Hepatocyte (in vitro differentiated cells): ENCODE data around the gene SOX4. TPM values are rescaled to one million over a fixed set of nuclear protein-coding genes. Genes with fewer than 3 reads are reported as not detected.

ENCODE experiments used
- DNase-seq: peaks from one replicate; pipeline ENCODE4 v3.0.0-alpha.2; 2016; ENCODE audit warnings: low spot score
- H2AFZ ChIP-seq: fragments of 200-600 bp; sonication (generic); 2 replicates; pipeline ENCODE4 v1.6.0; 2016; ENCODE audit warnings: antibody characterized with exemption, mild to moderate bottlenecking
- H3K27ac ChIP-seq: fragments of 200-600 bp; sonication (generic); 2 replicates; pipeline ENCODE4 v1.5.1; 2016; ENCODE audit warnings: mild to moderate bottlenecking
- H3K27me3 ChIP-seq: fragments of 200-600 bp; sonication (generic); 2 replicates; pipeline ENCODE4 v1.6.1; 2016
- H3K36me3 ChIP-seq: fragments of 200-600 bp; sonication (generic); replicated peaks from 2 replicates; pipeline ENCODE4 v1.5.1; 2016; ENCODE audit warnings: low read depth; ENCODE audit not compliant: insufficient read depth
- H3K4me1 ChIP-seq: fragments of 200-600 bp; sonication (generic); 2 replicates; pipeline ENCODE4 v1.5.1; 2016; ENCODE audit warnings: mild to moderate bottlenecking, moderate library complexity; ENCODE audit not compliant: insufficient read depth
- H3K4me2 ChIP-seq: fragments of 200-600 bp; sonication (generic); 2 replicates; pipeline ENCODE4 v1.6.0; 2016
- H3K4me3 ChIP-seq: fragments of 200-600 bp; sonication (generic); 2 replicates; pipeline ENCODE4 v1.5.1; 2016; ENCODE audit warnings: mild to moderate bottlenecking
- H3K79me2 ChIP-seq: fragments of 200-600 bp; sonication (generic); 2 replicates; pipeline ENCODE4 v1.6.0; 2017; ENCODE audit warnings: mild to moderate bottlenecking
- H3K9me2 ChIP-seq: fragments of 200-600 bp; sonication (generic); replicated peaks from 2 replicates; pipeline ENCODE4 v1.6.0; 2017; ENCODE audit warnings: mild to moderate bottlenecking; ENCODE audit not compliant: insufficient read depth
- H3K9me3 ChIP-seq: fragments of 200-600 bp; sonication (generic); 2 replicates; pipeline ENCODE4 v1.5.1; 2016; ENCODE audit warnings: low read depth, mild to moderate bottlenecking
- H4K20me1 ChIP-seq: fragments of 200-600 bp; sonication (generic); 2 replicates; pipeline ENCODE4 v1.6.0; 2016; ENCODE audit warnings: mild to moderate bottlenecking; ENCODE audit not compliant: insufficient read depth, poor library complexity, severe bottlenecking
- CTCF ChIP-seq: fragments of 200-600 bp; sonication (generic); IDR thresholded peaks from 2 replicates; pipeline ENCODE4 v1.5.1; 2016; ENCODE audit warnings: antibody characterized with exemption, mild to moderate bottlenecking; ENCODE audit not compliant: poor library complexity
- EZH2 ChIP-seq: fragments of 200-600 bp; sonication (generic); IDR thresholded peaks from 2 replicates; pipeline ENCODE4 v1.6.1; 2016; ENCODE audit warnings: antibody characterized with exemption, mild to moderate bottlenecking, borderline replicate concordance
- EZH2phosphoT487 ChIP-seq: fragments of 200-600 bp; sonication (generic); IDR thresholded peaks from one replicate; pipeline ENCODE4 v1.6.1; 2018; ENCODE audit warnings: antibody characterized with exemption, mild to moderate bottlenecking, low read depth, moderate library complexity; ENCODE audit not compliant: unreplicated experiment, severe bottlenecking
- WGBS: methylation state at CpG from one replicate; pipeline ENCODE4 v1.1.6; 2016; ENCODE audit warnings: low lambda C conversion rate; ENCODE audit errors: missing lambda C conversion rate; 5-methylcytosine and 5-hydroxymethylcytosine counted together
- polyA plus RNA-seq: library from polyadenylated mRNA; unstranded; fragments of >200 nt; fragmentation: Nextera tagmentation; extraction: Ambion mirVana; gene quantifications from 2 replicates; pipeline ENCODE4 v1.2.1, GENCODE V29; 2016
- total RNA-seq: library from RNA; depleted of rRNA; stranded (reverse); fragments of >200 nt; gene quantifications from 2 replicates; pipeline ENCODE4 v1.2.3, GENCODE V29; 2014

Gene SOX4
- total and polyA plus RNA-seq, 2 experiments from 2014 or later: 62.2 to 92.5 TPM

DNA sequence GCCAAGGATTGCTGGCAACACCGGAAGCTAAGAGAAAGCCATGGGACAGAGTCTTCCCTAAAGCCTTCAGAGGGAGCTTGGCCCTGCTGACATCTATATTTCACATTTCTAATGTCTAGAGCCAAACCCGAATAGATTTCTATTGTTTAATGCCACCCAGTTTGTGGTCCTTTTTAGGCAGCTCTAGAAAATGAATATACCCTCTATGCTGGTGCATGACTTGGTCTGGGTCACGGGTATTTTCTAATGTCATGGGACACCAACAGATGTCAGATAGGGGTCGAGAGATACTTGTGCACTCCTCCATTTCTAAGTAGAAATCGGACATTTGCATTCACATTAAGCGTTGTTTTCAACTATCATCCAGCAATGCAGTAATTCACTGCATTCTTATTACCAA is 37.0 kb upstream of the SOX4 start:
- Histone ChIP-seq H3K79me2 (no peaks in the 10 kb centered on the region), H4K20me1 (no peaks in the 10 kb centered on the region), H3K36me3 (no peaks in the 10 kb centered on the region), H3K9me2 (no peaks in the 10 kb centered on the region), H3K4me1 (no peaks in the 10 kb centered on the region), H3K4me2 (no peak overlapping the region), H2AFZ (no peak overlapping the region), H3K4me3 (no peak overlapping the region), H3K27me3 (no peaks in the 10 kb centered on the region), H3K27ac (no peak overlapping the region), H3K9me3 (no peaks in the 10 kb centered on the region)
- DNase-seq: no peak
- TF ChIP-seq EZH2phosphoT487 (no peak), EZH2 (no peak), CTCF (no peak)
- 93% methylated on average over 6 of the region's 6 CpGs for WGBS

- H3K36me3 ChIP-seq: no peaks in the 10 kb centered on the region
Observed at GRCh38 chr6:21556968-21557721, 36.4 kb upstream of the SOX4 start.

DNA sequence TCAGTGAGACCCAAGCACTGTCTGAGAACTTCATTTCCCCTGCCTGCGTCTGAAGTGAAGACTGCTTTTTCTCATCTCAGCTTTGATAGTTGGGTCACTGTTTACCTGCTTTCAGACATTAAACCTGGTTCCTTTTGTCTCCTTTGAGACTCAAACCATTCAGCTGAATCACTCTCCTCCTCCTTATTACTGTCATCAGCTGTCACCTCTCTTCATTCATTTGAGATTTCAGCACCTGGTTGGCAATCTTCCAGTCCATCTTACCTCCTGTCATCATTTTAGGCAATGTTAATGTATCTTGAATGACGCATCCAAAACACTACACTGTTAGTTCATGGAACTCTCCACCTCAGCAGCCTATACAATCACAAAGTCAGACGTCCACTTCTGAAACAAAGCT is 34.3 kb upstream of the SOX4 start:
- Histone ChIP-seq H3K79me2 (no peaks in the 10 kb centered on the region), H3K36me3 (no peaks in the 10 kb centered on the region), H3K4me1 (no peaks in the 10 kb centered on the region), H2AFZ (no peak overlapping the region), H3K27me3 (no peaks in the 10 kb centered on the region), H4K20me1 (no peaks in the 10 kb centered on the region), H3K27ac (no peak overlapping the region), H3K9me2 (no peaks in the 10 kb centered on the region), H3K4me2 (no peak overlapping the region), H3K9me3 (no peaks in the 10 kb centered on the region), H3K4me3 (no peak overlapping the region)
- TF ChIP-seq CTCF: no peak
- TF ChIP-seq EZH2: no peak
- TF ChIP-seq EZH2phosphoT487: no peak
- WGBS: 90% methylated on average over 3 of the region's 3 CpGs
- no peak for DNase-seq

More at GRCh38 chr6:21556968-21557721, 36.4 kb upstream of the SOX4 start:
- WGBS: 93% methylated on average over 5 of the region's 5 CpGs
- no peaks in the 10 kb centered on the region for H3K79me2 ChIP-seq
- H3K9me3 ChIP-seq: no peaks in the 10 kb centered on the region
- DNase-seq: no peak
- H3K27me3 ChIP-seq: no peaks in the 10 kb centered on the region
- no peak overlapping the region for H3K27ac ChIP-seq
- no peak overlapping the region for H3K4me3 ChIP-seq
- TF ChIP-seq EZH2phosphoT487 (no peak), CTCF (no peak), EZH2 (no peak)
- no peak overlapping the region for H2AFZ ChIP-seq
- H3K4me2 ChIP-seq: no peak overlapping the region
- H3K9me2 ChIP-seq: no peaks in the 10 kb centered on the region
- H4K20me1 ChIP-seq: no peaks in the 10 kb centered on the region
- no peaks in the 10 kb centered on the region for H3K4me1 ChIP-seq
